ENCODE data around the gene ABCC8. TPM values are rescaled to one million over a fixed set of nuclear protein-coding genes. Genes with fewer than 3 reads are reported as not detected.

Gene ABCC8
- total and polyA plus RNA-seq, 2 experiments from 2014 or later = 2.0 to 3.4 TPM

- Histone ChIP-seq H3K36me3 (ENCODE audit: insufficient read depth) (peaks cover 9% of the 10 kb centered on the region; the same call in 1 of the 2 replicates), H3K27me3 (ENCODE audit: insufficient read depth) (no peaks in the 10 kb centered on the region), H3K4me1 (ENCODE audit: insufficient read depth) (no peaks in the 10 kb centered on the region), H4K20me1 (replicated peaks; ENCODE audit: insufficient read depth) (no peaks in the 10 kb centered on the region), H2AFZ (no peak overlapping the region), H3K4me3 (no peak overlapping the region), H3K79me2 (replicated peaks; ENCODE audit: insufficient read depth) (no peaks in the 10 kb centered on the region), H3K9me2 (ENCODE audit: insufficient read depth) (no peaks in the 10 kb centered on the region), H3F3A (replicated peaks; ENCODE audit: low read depth) (no peaks in the 10 kb centered on the region), H3K27ac (ENCODE audit: low read depth) (no peak overlapping the region), H3K4me2 (no peak overlapping the region)
- H3K4me1 Mint-ChIP-seq = no peaks in the 10 kb centered on the region
- H3K9me3 Mint-ChIP-seq = peaks cover 60% of the 10 kb centered on the region
- H3K36me3 Mint-ChIP-seq (ENCODE audit: low read depth) = peaks cover 57% of the 10 kb centered on the region
- DNase-seq (ENCODE audit: low spot score) = no peak
- TF ChIP-seq STAT1 (IDR thresholded peaks at IDR 0.05; ENCODE audit: unreplicated experiment) = no peak
- TF ChIP-seq EZH2 (IDR thresholded peaks at IDR 0.05; ENCODE audit: low read depth, unreplicated experiment) = no peak
- no peak for TF ChIP-seq CREB1 (CRISPR knock-in tag; IDR thresholded peaks at IDR 0.05; ENCODE audit: low read depth)
- no peak for TF ChIP-seq EZH2phosphoT487 (IDR thresholded peaks at IDR 0.05; ENCODE audit: unreplicated experiment)
- TF ChIP-seq JUNB (IDR thresholded peaks at IDR 0.05; ENCODE audit: unreplicated experiment) = no peak
- TF ChIP-seq ZNF114 (CRISPR knock-in tag; IDR thresholded peaks at IDR 0.05) = no peak
- TF ChIP-seq NANOG (IDR thresholded peaks at IDR 0.05; ENCODE audit: borderline replicate concordance) = no peak
- TF ChIP-seq CTCF (conservative IDR thresholded peaks at IDR 0.05; ENCODE audit: low read depth in 2 of 2) = no peak
- TF ChIP-seq ZNF331 (CRISPR knock-in tag; IDR thresholded peaks at IDR 0.05; ENCODE audit: low read depth) = no peak
- TF ChIP-seq ETS1 (IDR thresholded peaks at IDR 0.05) = no peak
- TF ChIP-seq POLR2AphosphoS5 (IDR thresholded peaks at IDR 0.05; ENCODE audit: low read depth) = no peak
- TF ChIP-seq ZNF462 (CRISPR knock-in tag; IDR thresholded peaks at IDR 0.05) = no peak
- TF ChIP-seq REST (IDR thresholded peaks at IDR 0.05; ENCODE audit: unreplicated experiment) = no peak
- ATAC-seq = no peak
- no peaks in the 10 kb centered on the region for H3K27me3 Mint-ChIP-seq (ENCODE audit: insufficient read depth, low read depth, poor library complexity)
- no peak overlapping the region for H3K27ac Mint-ChIP-seq
- no peak overlapping the region for H3K4me3 Mint-ChIP-seq
Observed at GRCh38 chr11:17368551-17368950, 108.1 kb downstream of the ABCC8 start.
